GM12878 (cell line): ENCODE data around the gene PRF1. TPM values are rescaled to one million over a fixed set of nuclear protein-coding genes. Genes with fewer than 3 reads are reported as not detected.

Experiments
- ATAC-seq: fragments of 200-7000 bp; cut with Tn5 transposase; 3 replicates; pipeline ENCODE4 v1.9.1; 2020; ENCODE audit warnings: mild to moderate bottlenecking, moderate library complexity
- BruUV-seq: library from RNA; stranded (reverse); fragments of 400-500 nt; replicated peaks from 2 replicates; lab custom pipeline; 2021; lab: Mats Ljungman, UMichigan
- CTCF ChIA-PET: fragments of 300-600 bp; sonication (Branson Sonifier 250); formaldehyde crosslinking; extraction: SDS; loops from one replicate; lab custom pipeline; 2021; ENCODE audit warnings: inconsistent platforms; lab: Yijun Ruan, JAX
- POLR2A ChIA-PET: fragments of 350-600 bp; formaldehyde crosslinking; extraction: SDS; loops from one replicate; lab custom pipeline; 2021; ENCODE audit warnings: inconsistent platforms; lab: Charles Lee
- RAD21 ChIA-PET: fragments of 300-600 bp; sonication (Branson Sonifier 250); formaldehyde crosslinking; loops from one replicate; lab custom pipeline; 2023; ENCODE audit warnings: antibody characterized with exemption; ENCODE audit not compliant: unreplicated experiment; lab: Charles Lee
- SMC1A ChIA-PET: fragments of 300-600 bp; sonication (Branson Sonifier 250); formaldehyde crosslinking; loops from one replicate; lab custom pipeline; 2023; ENCODE audit not compliant: unreplicated experiment, uncharacterized antibody; lab: Charles Lee
- DNase-seq: peaks from one replicate; pipeline ENCODE4 v3.0.0-alpha.2; 2011; ENCODE audit warnings: low read depth, low spot score
- FAIRE-seq: peaks from 3 replicates; lab custom pipeline; 2011; peaks lifted over from hg19 to GRCh38; lab: Jason Lieb, UNC
- H2AFZ ChIP-seq: 2 replicates; pipeline ENCODE4 v1.6.0; 2011; ENCODE audit warnings: low read depth, low read length, control low read depth; ENCODE audit not compliant: control insufficient read depth
- H3K27ac ChIP-seq: 2 replicates; pipeline ENCODE4 v1.5.1; 2011; ENCODE audit warnings: control low read depth; ENCODE audit not compliant: control insufficient read depth, insufficient read depth
- H3K27me3 ChIP-seq, 2 experiments: replicated peaks in 1 of 2; 2 replicates each; pipeline versions ENCODE4 v1.6.0 to v1.6.1; 2011; ENCODE audit warnings: low read length in 1 of 2; ENCODE audit not compliant: control insufficient read depth in 2 of 2, insufficient read depth in 2 of 2
- H3K36me3 ChIP-seq, 2 experiments: 2 replicates each; pipeline ENCODE4 v1.5.1; 2011; ENCODE audit warnings: low read length in 1 of 2; ENCODE audit not compliant: control insufficient read depth in 2 of 2, insufficient read depth in 2 of 2
- H3K4me1 ChIP-seq: 2 replicates; pipeline ENCODE4 v1.6.1; 2011; ENCODE audit warnings: mild to moderate bottlenecking, low read length, moderate library complexity, mixed read lengths; ENCODE audit not compliant: control insufficient read depth, insufficient read depth
- H3K4me2 ChIP-seq: 2 replicates; pipeline ENCODE4 v1.6.0; 2011; ENCODE audit warnings: control low read depth; ENCODE audit not compliant: control insufficient read depth, insufficient read depth
- H3K4me3 ChIP-seq: fragments of 200-600 bp; sonication (generic); 2 replicates; pipeline ENCODE4 v1.5.1; 2016
- H3K79me2 ChIP-seq: 2 replicates; pipeline ENCODE4 v1.6.0; 2011; ENCODE audit warnings: low read length; ENCODE audit not compliant: control insufficient read depth, insufficient read depth
- H3K9ac ChIP-seq: 2 replicates; pipeline ENCODE4 v1.8.0; 2011; ENCODE audit warnings: low read length, control low read depth, mixed read lengths; ENCODE audit not compliant: control insufficient read depth, insufficient read depth
- H3K9me3 ChIP-seq: replicated peaks from 3 replicates; pipeline ENCODE4 v1.5.1; 2011; ENCODE audit warnings: mild to moderate bottlenecking, low read length; ENCODE audit not compliant: control insufficient read depth, insufficient read depth
- H4K20me1 ChIP-seq: 2 replicates; pipeline ENCODE4 v1.6.0; 2011; ENCODE audit not compliant: control insufficient read depth, insufficient read depth
- ATF7 ChIP-seq: fragments of 450-650 bp; IDR thresholded peaks from 2 replicates; pipeline ENCODE4 v1.6.1; 2016; ENCODE audit warnings: low read depth, mild to moderate bottlenecking
- EZH2 ChIP-seq: IDR thresholded peaks from 2 replicates; pipeline ENCODE4 v1.6.1; 2012; ENCODE audit warnings: low read depth, mild to moderate bottlenecking, control low read depth, inconsistent platforms, low read length, borderline replicate concordance; ENCODE audit not compliant: control insufficient read depth
- FOXK2 ChIP-seq: fragments of 450-650 bp; IDR thresholded peaks from 2 replicates; pipeline ENCODE4 v1.6.1; 2017; ENCODE audit warnings: mild to moderate bottlenecking, moderate library complexity
- HDGF ChIP-seq: fragments of 450-650 bp; IDR thresholded peaks from 2 replicates; pipeline ENCODE4 v1.6.1; 2016; ENCODE audit warnings: antibody characterized with exemption
- KLF5 ChIP-seq: fragments of 450-650 bp; IDR thresholded peaks from 2 replicates; pipeline ENCODE4 v1.6.1; 2014; ENCODE audit warnings: mild to moderate bottlenecking; ENCODE audit not compliant: partially characterized antibody
- NFYB ChIP-seq: IDR thresholded peaks from 2 replicates; pipeline ENCODE4 v1.6.1; 2011; ENCODE audit warnings: low read depth, mild to moderate bottlenecking, low read length, improper control_type of control experiment, moderate library complexity; ENCODE audit not compliant: insufficient read depth
- NRF1 ChIP-seq: conservative IDR thresholded peaks from 2 replicates; pipeline ENCODE4 v1.6.1; 2011; ENCODE audit warnings: mild to moderate bottlenecking, low read depth, low read length, improper control_type of control experiment
- POLR2A ChIP-seq: IDR thresholded peaks from 2 replicates; pipeline ENCODE4 v1.6.1; 2011; ENCODE audit warnings: low read depth, mild to moderate bottlenecking, low read length
- POLR2AphosphoS2 ChIP-seq: IDR thresholded peaks from 2 replicates; pipeline ENCODE4 v1.6.1; 2011; ENCODE audit warnings: low read depth, mild to moderate bottlenecking, low read length, improper control_type of control experiment, moderate library complexity
- PRDM15 ChIP-seq: fragments of 450-650 bp; formaldehyde crosslinking; IDR thresholded peaks from 2 replicates; pipeline ENCODE4 v1.4.0; 2020; ENCODE audit warnings: mild to moderate bottlenecking, moderate library complexity
- SIN3A ChIP-seq: IDR thresholded peaks from 2 replicates; pipeline ENCODE4 v1.6.1; 2012; ENCODE audit warnings: low read depth, low read length, improper control_type of control experiment
- SRF ChIP-seq, 2 experiments: IDR thresholded peaks; 2 replicates each; pipeline ENCODE4 v1.6.1; 2011; ENCODE audit warnings: low read depth in 2 of 2, low read length in 2 of 2, mild to moderate bottlenecking in 1 of 2, moderate library complexity in 1 of 2
- SUZ12 ChIP-seq: fragments of 200-600 bp; sonication (generic); IDR thresholded peaks from one replicate; pipeline ENCODE4 v1.6.1; 2018; ENCODE audit warnings: antibody characterized with exemption, mild to moderate bottlenecking; ENCODE audit not compliant: unreplicated experiment
- TCF7 ChIP-seq: IDR thresholded peaks from 2 replicates; pipeline ENCODE4 v1.6.1; 2014; ENCODE audit warnings: antibody characterized with exemption, borderline replicate concordance
- YBX1 ChIP-seq: fragments of 450-650 bp; IDR thresholded peaks from 2 replicates; pipeline ENCODE4 v1.6.1; 2016; ENCODE audit warnings: antibody characterized with exemption
- WGBS: methylation state at CpG from one replicate; pipeline ENCODE4 v1.1.6; 2016; ENCODE audit warnings: low lambda C conversion rate; ENCODE audit not compliant: insufficient replicate concordance, insufficient coverage; ENCODE audit errors: missing lambda C conversion rate; 5-methylcytosine and 5-hydroxymethylcytosine counted together
- in situ Hi-C: fragments of 300-500 bp; cut with MboI; formaldehyde crosslinking; loops from 9 replicates; pipeline ENCODE4 v1.14.3; 2018; ENCODE audit warnings: mixed read lengths
- intact Hi-C: fragments of 100-400 bp; cut with micrococcal nuclease; formaldehyde crosslinking; loops from one replicate; pipeline ENCODE4 v1.14.2; 2022; ENCODE audit not compliant: unreplicated experiment
- polyA plus RNA-seq, 11 experiments: library from polyadenylated mRNA; depleted of rRNA in 4 of 11; unstranded in 6 of 11; stranded (reverse) in 5 of 11; fragments of >200 nt; fragmentation: Nextera tagmentation in 4 of 11; fragmentation: Illumina TruSeq in 1 of 11; extraction: Ambion mirVana in 4 of 11; extraction: Trizol in 1 of 11; gene quantifications; 1 replicate in 1 of 11; 2 replicates in 10 of 11; pipeline versions ENCODE4 v1.2.1 to v1.2.3, GENCODE V29; 2011 to 2016; ENCODE audit warnings: inconsistent platforms in 2 of 11, missing spikeins in 2 of 11, low read depth in 1 of 11
- total RNA-seq, 4 experiments: library from RNA; depleted of rRNA in 3 of 4; stranded (reverse); fragments of >200 nt in 3 of 4; fragmentation: Illumina TruSeq in 1 of 4; extraction: Trizol in 1 of 4; gene quantifications; 2 replicates each; pipeline versions ENCODE4 v1.2.1 to v1.2.3, GENCODE V29; 2013 to 2021
- TF ChIP-seq, protein P1 (sequence below): IDR thresholded peaks from 2 replicates; pipeline ENCODE4 v1.6.1; 2011; ENCODE audit warnings: borderline replicate concordance, low read depth, mild to moderate bottlenecking, moderate library complexity, mixed read lengths, low read length; ENCODE audit not compliant: insufficient read depth; ENCODE audit errors: extremely low read length

The PRF1 gene
- total and polyA plus RNA-seq, 10 of the 15 experiments (the other 5 are each of a cell fraction or from before 2014, with no cell fraction given), result 0.84 to 15.7 (median 1.3) TPM

DNA sequence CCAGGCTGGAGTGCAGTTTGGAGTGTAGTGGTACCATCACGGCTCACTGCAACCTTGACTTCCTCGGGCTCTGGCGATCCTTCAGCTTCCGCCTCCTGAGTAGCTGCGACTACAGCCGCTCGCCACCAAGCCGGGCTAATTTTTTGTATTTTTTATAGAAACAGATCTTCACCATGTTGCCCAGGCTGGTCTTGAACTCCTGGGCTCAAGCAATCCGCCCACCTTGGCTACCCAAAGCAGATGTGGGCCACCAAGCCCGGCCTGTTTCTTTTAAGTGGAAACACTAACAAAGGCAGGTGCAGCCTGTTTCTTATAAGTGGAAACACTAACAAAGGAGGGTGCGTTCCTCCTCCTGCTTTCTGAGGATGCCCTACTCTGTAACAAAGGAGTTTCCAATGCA is 18.2 kb downstream of the PRF1 start (continued):
- TF ChIP-seq, protein P1, sequence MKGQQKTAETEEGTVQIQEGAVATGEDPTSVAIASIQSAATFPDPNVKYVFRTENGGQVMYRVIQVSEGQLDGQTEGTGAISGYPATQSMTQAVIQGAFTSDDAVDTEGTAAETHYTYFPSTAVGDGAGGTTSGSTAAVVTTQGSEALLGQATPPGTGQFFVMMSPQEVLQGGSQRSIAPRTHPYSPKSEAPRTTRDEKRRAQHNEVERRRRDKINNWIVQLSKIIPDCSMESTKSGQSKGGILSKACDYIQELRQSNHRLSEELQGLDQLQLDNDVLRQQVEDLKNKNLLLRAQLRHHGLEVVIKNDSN, result no peak
- TF ChIP-seq KLF5 (no peak), PRDM15 (CRISPR knock-in tag) (no peak), YBX1 (no peak)

DNA sequence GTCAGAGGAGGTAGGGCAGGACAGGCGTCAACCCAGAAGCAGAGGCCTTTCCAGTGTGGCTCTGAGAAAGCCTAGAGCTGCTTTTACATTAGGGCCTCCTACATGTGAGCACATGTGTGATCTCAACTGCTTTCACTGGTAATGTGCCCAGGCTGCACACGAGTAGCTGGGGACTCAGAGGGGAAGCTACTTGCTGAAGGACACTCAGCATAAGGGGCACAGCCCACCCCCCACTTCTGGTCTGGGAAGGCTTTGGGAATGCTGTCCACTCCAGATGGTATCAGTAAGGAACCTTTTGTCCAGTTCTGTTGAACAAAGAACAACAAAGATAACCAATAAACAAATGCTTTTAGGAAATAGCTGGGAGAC is 18.9 kb downstream of the PRF1 start:
- POLR2A ChIA-PET, result no interaction called here
- in situ Hi-C loops (no loop called here), intact Hi-C loops (no loop called here)
- no TSS peak for BruUV-seq
- Histone ChIP-seq H3K79me2 (no peaks in the 10 kb centered on the region), H2AFZ (no peak overlapping the region), H3K27me3 (no peaks in the 10 kb centered on the region), H3K4me1 (peaks cover 34% of the 10 kb centered on the region), H3K27ac (no peak overlapping the region), H3K4me2 (no peak overlapping the region), H3K4me3 (no peak overlapping the region), H3K36me3 (no peaks in the 10 kb centered on the region), H3K9ac (no peak overlapping the region), H4K20me1 (no peaks in the 10 kb centered on the region), H3K9me3 (no peaks in the 10 kb centered on the region)
- DNase-seq (no peak), ATAC-seq (no peak), FAIRE-seq (no peak)
- SMC1A ChIA-PET, result interaction anchor here (0.7 to 2.4 kb wide), 3 partner anchors 24 to 36 kb away, joined by 3 to 7 read pairs (median 3); no protein-coding TSS in a partner anchor
- CTCF ChIA-PET, result interaction anchor here (0.6 to 1.8 kb wide), 2 partner anchors 25 to 253 kb away, joined by 3 to 5 read pairs; no protein-coding TSS in a partner anchor
- 89% methylated on average over 2 of the region's 2 CpGs for WGBS
- RAD21 ChIA-PET, result no interaction called here
- TF ChIP-seq POLR2AphosphoS2 (no peak), HDGF (no peak), EZH2 (no peak), SUZ12 (no peak), SIN3A (no peak), NFYB (no peak), SRF (IDR thresholded peaks at IDR 0.05; ENCODE audit: low read depth in 2 of 2, low read length in 2 of 2) (no peak), POLR2A (no peak), PRDM15 (CRISPR knock-in tag) (no peak), FOXK2 (no peak), TCF7 (no peak), ATF7 (no peak), NRF1 (no peak)
